Spleen (tissue), 11 donors: Measurements from ENCODE around the gene INPP5B. TPM values are rescaled to one million over a fixed set of nuclear protein-coding genes. Genes with fewer than 3 reads are reported as not detected.
A peak's percentile ranks its signal among the peaks of the same experiment; 100 is the strongest.

Experiments used
- DNase-seq: peaks from one replicate; pipeline ENCODE4 v3.0.0-alpha.2; 2020
- H3K27ac ChIP-seq, 8 donors: fragments of 200-600 bp; sonication (generic) in 7 of 8; 1 replicate in 4 of 8; 2 replicates in 4 of 8; pipeline versions ENCODE4 v1.5.0 to v1.8.0; 2016 to 2021; ENCODE audit warnings: inconsistent platforms in 4 of 8, mild to moderate bottlenecking in 4 of 8, moderate library complexity in 1 of 8
- H3K27me3 ChIP-seq, 7 donors: fragments of 200-600 bp; sonication (generic) in 6 of 7; replicated peaks in 1 of 7; 1 replicate in 4 of 7; 2 replicates in 3 of 7; pipeline versions ENCODE4 v1.5.0 to v1.8.0; 2016 to 2021; ENCODE audit warnings: inconsistent platforms in 3 of 7, mild to moderate bottlenecking in 1 of 7
- H3K36me3 ChIP-seq, 6 donors: fragments of 200-600 bp; sonication (generic) in 5 of 6; 1 replicate in 4 of 6; 2 replicates in 2 of 6; pipeline versions ENCODE4 v1.5.0 to v1.8.0; 2016 to 2021; ENCODE audit warnings: inconsistent platforms in 2 of 6
- H3K4me1 ChIP-seq, 6 donors: fragments of 200-600 bp; sonication (generic) in 5 of 6; 1 replicate in 3 of 6; 2 replicates in 3 of 6; pipeline versions ENCODE4 v1.5.0 to v1.8.0; 2016 to 2021; ENCODE audit warnings: inconsistent platforms in 3 of 6
- H3K4me3 ChIP-seq, 8 donors: fragments of 200-600 bp; sonication (generic) in 7 of 8; 1 replicate in 4 of 8; 2 replicates in 4 of 8; pipeline versions ENCODE4 v1.5.0 to v1.8.0; 2016 to 2021; ENCODE audit warnings: inconsistent platforms in 4 of 8, mild to moderate bottlenecking in 4 of 8, moderate library complexity in 2 of 8
- H3K9me3 ChIP-seq, 8 donors: fragments of 200-600 bp; sonication (generic) in 7 of 8; 1 replicate in 4 of 8; 2 replicates in 4 of 8; pipeline versions ENCODE4 v1.5.0 to v1.8.0; 2016 to 2021; ENCODE audit warnings: inconsistent platforms in 4 of 8
- CTCF ChIP-seq, 11 experiments: fragments of 200-600 bp in 7 of 11; fragments of 450-650 bp in 4 of 11; sonication (generic) in 4 of 11; IDR thresholded peaks in 8 of 11; conservative IDR thresholded peaks in 3 of 11; 1 replicate in 7 of 11; 2 replicates in 4 of 11; pipeline versions ENCODE4 v1.4.0 to v1.8.0; 2016 to 2021; ENCODE audit warnings: antibody characterized with exemption in 11 of 11, inconsistent platforms in 4 of 11, mild to moderate bottlenecking in 1 of 11
- POLR2A ChIP-seq, 3 donors: fragments of 450-650 bp; IDR thresholded peaks; one replicate each; pipeline ENCODE4 v1.5.1; 2017; ENCODE audit warnings: antibody characterized with exemption in 3 of 3, mild to moderate bottlenecking in 1 of 3
- POLR2AphosphoS5 ChIP-seq, 3 donors: sonication (generic); formaldehyde crosslinking; IDR thresholded peaks; one replicate each; pipeline ENCODE4 v1.5.1; 2017; ENCODE audit warnings: antibody characterized with exemption in 3 of 3
- WGBS, 5 donors: extraction: QIAGEN DNeasy Blood & Tissue Kit in 3 of 5; methylation state at CpG; one replicate each; pipeline versions ENCODE4 v1.1.5 to v1.1.7; 2013 to 2018; 5-methylcytosine and 5-hydroxymethylcytosine counted together
- intact Hi-C: fragments of 100-400 bp; cut with DNase I; formaldehyde crosslinking; loops from one replicate; pipeline ENCODE4 v1.15.0; 2023; ENCODE audit warnings: low total_unique reads
- polyA plus RNA-seq, 3 donors: library from polyadenylated mRNA; stranded (reverse); fragments of 200-250 nt; gene quantifications; one replicate each; pipeline ENCODE4 v1.2.1, GENCODE V29; 2013
- total RNA-seq, 7 donors: library from RNA; depleted of rRNA in 3 of 7; stranded (reverse); fragments of >200 nt in 3 of 7; fragmentation: NEBNext Ultra II Directional in 4 of 7; extraction: Animal tissue kit (Norgen Biotek cat#: 25700) in 4 of 7; gene quantifications; one replicate each; pipeline versions ENCODE4 v1.1.0 to v1.2.1, GENCODE V29; 2016 to 2021
- donor health status: healthy with polysubstance abuse.
- donor health status: DM: no; HTN: no; CAD: no; lungs with moderate emphysema.
- donor health status: DM: no; HTN: no; CAD: no.
- donor health status: Bipolar disorder and iron deficiency.
- donor health status: healthy.
- donor health status: DM: no; HTN: no; CAD: no.
- donor health status: DM: yes; HTN: yes; CAD: no.

Gene INPP5B
- total and polyA plus RNA-seq, 10 donors = 11.4 to 70.7 (median 36.7) TPM

DNA sequence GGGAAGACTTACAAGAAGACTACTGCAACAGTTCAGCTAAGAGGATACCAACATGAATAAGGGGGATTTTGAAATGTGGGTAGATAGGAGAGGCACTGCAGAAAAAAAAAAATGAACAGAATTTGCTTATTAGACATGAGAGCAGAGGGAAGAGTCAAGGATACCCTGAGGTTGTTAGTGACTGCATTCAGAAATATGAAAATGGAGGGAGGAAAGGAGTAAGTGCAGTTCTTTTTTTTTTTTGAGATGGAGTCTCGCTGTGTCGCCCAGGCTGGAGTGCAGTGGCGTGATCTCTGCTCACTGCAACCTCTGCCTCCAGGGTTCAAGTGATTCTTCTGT lies 23.3 kb downstream of the INPP5B start:
- peaks cover 0 to 39% (median 0%) of the 10 kb centered on the region in 6 donors for H3K36me3 ChIP-seq
- WGBS, 5 donors = 85 to 100% (median 88%) methylated on average over 3 of the region's 3 CpGs
- intact Hi-C loops = no loop called here

DNA sequence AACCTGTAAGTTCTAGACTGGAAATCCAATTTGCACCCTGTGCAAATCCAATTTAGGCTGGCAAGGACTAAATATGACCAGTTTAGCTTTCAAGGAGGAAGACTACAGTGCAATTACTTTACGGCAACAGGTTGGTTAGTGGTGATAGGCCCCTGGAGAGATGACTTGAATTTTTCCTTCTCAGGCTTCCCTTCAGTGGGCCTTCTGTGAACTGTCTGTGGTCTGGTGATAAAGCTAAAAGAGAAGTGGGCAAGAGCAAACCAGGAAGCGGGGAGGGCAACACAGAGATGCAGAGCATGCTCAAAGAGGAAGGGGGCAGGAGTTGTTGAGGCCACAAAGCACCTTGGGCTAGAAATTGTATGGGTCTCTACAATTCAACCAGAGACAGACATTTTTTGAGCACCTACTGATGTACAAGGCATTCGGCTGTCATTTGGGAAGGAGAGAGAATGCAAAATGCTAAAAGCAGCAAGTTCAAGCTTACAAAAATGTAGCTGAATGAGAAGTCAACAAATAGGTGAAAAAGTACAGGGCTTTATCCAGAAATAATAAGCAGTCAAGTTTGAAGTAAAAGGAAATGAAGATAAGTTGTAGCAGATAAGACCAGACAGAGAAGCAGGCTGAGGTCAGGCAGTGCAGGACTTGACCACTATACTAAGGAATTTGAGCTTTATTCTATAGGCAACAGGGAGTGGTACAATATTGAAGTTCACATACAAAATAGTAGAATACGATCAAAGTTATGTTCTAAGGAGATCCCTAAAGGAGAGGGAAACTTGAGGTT lies 23.9 kb downstream of the INPP5B start:
- peaks cover 0 to 34% (median 0%) of the 10 kb centered on the region in 6 donors for H3K36me3 ChIP-seq
- no peak overlapping the region for H3K4me3 ChIP-seq
- no peaks in the 10 kb centered on the region for H3K27me3 ChIP-seq
- H3K27ac ChIP-seq = peak overlapping the region; percentile 37 to 79 (median 66)
- peaks cover 41 to 96% (median 79%) of the 10 kb centered on the region in 6 donors for H3K4me1 ChIP-seq
- 32 to 46% (median 36%) methylated on average over 4 of the region's 4 CpGs for WGBS, 5 donors
- intact Hi-C loops = no loop called here
- peak; percentile 82 for DNase-seq
- TF ChIP-seq POLR2AphosphoS5 (IDR thresholded peaks at IDR 0.05) (peak in 1 of 3 donors; percentile 57), CTCF (IDR thresholded peaks at IDR 0.05 in 8 of 11, conservative IDR thresholded peaks at IDR 0.05 in 3 of 11) (peak in 6 of 11 experiments; percentile 11 to 41 (median 18)), POLR2A (IDR thresholded peaks at IDR 0.05) (no peak)
- no peaks in the 10 kb centered on the region for H3K9me3 ChIP-seq

More for the DNA sequence above, 23.3 kb downstream of the INPP5B start:
- no peak for DNase-seq
- Histone ChIP-seq H3K27me3 (no peaks in the 10 kb centered on the region), H3K4me1 (peaks cover 41 to 96% (median 78%) of the 10 kb centered on the region in 6 donors), H3K27ac (peak overlapping the region in 7 of 8 donors; percentile 48 to 79 (median 66)), H3K9me3 (no peaks in the 10 kb centered on the region), H3K4me3 (no peak overlapping the region)
- no peak for TF ChIP-seq CTCF (IDR thresholded peaks at IDR 0.05 in 8 of 11, conservative IDR thresholded peaks at IDR 0.05 in 3 of 11)
- no peak for TF ChIP-seq POLR2AphosphoS5 (IDR thresholded peaks at IDR 0.05)
- TF ChIP-seq POLR2A (IDR thresholded peaks at IDR 0.05) = no peak

GRCh38 chr1:37919277-37919676 lies 27.6 kb downstream of the INPP5B start:
- Histone ChIP-seq H3K4me3 (no peak overlapping the region), H3K27me3 (no peaks in the 10 kb centered on the region), H3K27ac (no peak overlapping the region), H3K36me3 (peaks cover 0 to 50% (median 0%) of the 10 kb centered on the region in 6 donors), H3K9me3 (no peaks in the 10 kb centered on the region), H3K4me1 (peaks cover 16 to 78% (median 49%) of the 10 kb centered on the region in 6 donors)
- TF ChIP-seq POLR2AphosphoS5 (IDR thresholded peaks at IDR 0.05) = no peak
- TF ChIP-seq CTCF (IDR thresholded peaks at IDR 0.05 in 8 of 11, conservative IDR thresholded peaks at IDR 0.05 in 3 of 11) = peak in 5 of 11 experiments; percentile 10 to 50 (median 28)
- no peak for DNase-seq
- intact Hi-C loops = no loop called here
- 65 to 89% (median 81%) methylated on average over 1 of the region's 1 CpG for WGBS, 5 donors

DNA sequence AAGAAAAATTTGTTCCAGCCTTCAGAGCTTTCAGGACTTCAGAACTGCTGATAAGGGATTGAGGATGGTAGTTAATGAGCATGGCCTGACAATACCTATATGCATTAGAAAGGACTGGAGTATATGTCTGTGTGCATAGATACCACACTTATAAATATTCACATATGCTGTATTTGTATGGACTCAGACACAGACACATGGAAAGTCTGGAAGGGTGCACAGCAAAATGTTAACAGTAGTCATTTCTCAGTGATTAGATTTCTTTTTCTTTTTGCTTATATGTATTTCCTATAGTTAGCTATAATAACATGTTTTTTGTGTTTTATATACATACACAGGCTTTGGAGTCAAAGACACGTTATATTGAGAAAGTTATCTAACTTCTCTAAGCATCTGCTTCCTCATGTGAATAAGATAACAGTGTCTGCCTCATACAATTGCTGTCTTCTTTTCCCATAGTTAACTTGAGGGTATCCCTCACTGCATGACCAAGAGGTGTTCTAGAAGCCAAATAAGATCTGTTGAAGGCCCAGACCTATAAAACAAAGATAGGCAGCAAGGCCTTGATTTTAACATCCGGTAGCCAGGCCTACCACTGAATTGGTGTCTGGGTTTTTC lies 31.3 kb downstream of the INPP5B start:
- H3K36me3 ChIP-seq = peaks cover 0 to 60% (median 4%) of the 10 kb centered on the region in 6 donors
- H3K27me3 ChIP-seq = no peaks in the 10 kb centered on the region
- no peak overlapping the region for H3K27ac ChIP-seq
- 69 to 86% (median 84%) methylated on average over 2 of the region's 2 CpGs for WGBS, 5 donors
- TF ChIP-seq CTCF (IDR thresholded peaks at IDR 0.05 in 8 of 11, conservative IDR thresholded peaks at IDR 0.05 in 3 of 11) (no peak), POLR2AphosphoS5 (IDR thresholded peaks at IDR 0.05) (no peak), POLR2A (IDR thresholded peaks at IDR 0.05) (no peak)
- DNase-seq = no peak
- intact Hi-C loops = no loop called here
- peaks cover 5 to 43% (median 17%) of the 10 kb centered on the region in 6 donors for H3K4me1 ChIP-seq
- no peak overlapping the region for H3K4me3 ChIP-seq
- H3K9me3 ChIP-seq = peaks cover 0 to 18% (median 10%) of the 10 kb centered on the region in 8 donors
